ENCODE results near the gene ATP4A.

Gene ATP4A

DNA sequence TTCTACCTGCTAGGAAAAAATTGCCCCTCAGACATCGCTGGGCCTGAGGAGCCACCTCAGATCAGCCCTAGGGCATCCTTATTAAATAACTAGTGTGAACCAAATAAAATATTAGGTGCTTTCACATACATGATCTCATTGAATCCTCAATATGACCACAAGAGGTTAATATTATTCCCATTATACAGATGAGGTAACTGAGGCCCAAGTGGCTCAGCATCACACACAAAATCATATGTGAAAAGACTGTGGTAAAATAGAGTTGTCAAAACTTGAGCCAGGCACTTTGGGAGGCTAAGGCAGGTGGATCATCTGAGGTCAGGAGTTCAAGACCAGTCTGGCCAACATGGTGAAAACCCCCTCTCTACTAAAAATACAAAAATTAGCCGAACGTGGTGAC, 47.1 kb downstream of the ATP4A start:
- ChIA-PET POLR2A (no interaction called here), CTCF (interaction anchor here (1.1 to 8.5 kb wide), 5 partner anchors 7 to 163 kb away, joined by 3 to 42 read pairs (median 5); no protein-coding TSS in a partner anchor)
- TF ChIP-seq, protein P1, sequence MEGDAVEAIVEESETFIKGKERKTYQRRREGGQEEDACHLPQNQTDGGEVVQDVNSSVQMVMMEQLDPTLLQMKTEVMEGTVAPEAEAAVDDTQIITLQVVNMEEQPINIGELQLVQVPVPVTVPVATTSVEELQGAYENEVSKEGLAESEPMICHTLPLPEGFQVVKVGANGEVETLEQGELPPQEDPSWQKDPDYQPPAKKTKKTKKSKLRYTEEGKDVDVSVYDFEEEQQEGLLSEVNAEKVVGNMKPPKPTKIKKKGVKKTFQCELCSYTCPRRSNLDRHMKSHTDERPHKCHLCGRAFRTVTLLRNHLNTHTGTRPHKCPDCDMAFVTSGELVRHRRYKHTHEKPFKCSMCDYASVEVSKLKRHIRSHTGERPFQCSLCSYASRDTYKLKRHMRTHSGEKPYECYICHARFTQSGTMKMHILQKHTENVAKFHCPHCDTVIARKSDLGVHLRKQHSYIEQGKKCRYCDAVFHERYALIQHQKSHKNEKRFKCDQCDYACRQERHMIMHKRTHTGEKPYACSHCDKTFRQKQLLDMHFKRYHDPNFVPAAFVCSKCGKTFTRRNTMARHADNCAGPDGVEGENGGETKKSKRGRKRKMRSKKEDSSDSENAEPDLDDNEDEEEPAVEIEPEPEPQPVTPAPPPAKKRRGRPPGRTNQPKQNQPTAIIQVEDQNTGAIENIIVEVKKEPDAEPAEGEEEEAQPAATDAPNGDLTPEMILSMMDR (IDR thresholded peaks at IDR 0.05; ENCODE audit: insufficient read depth, low read length, missing control alignments) = no peak
- H3K4me3 ChIP-seq (ENCODE audit: low read depth, low read length) = no peak overlapping the region
- DNase-seq (ENCODE audit: low read depth, low spot score) = no peak

GRCh38 chr19:35514282-35514809, 49.1 kb downstream of the ATP4A start:
- DNase-seq (ENCODE audit: low read depth, low spot score) = no peak
- POLR2A ChIA-PET = no interaction called here
- TF ChIP-seq, protein P1 (IDR thresholded peaks at IDR 0.05; ENCODE audit: insufficient read depth, low read length, missing control alignments) = no peak
- CTCF ChIA-PET = interaction anchor here (1.0 to 4.8 kb wide), 5 partner anchors 9 to 94 kb away, joined by 3 to 27 read pairs (median 4); no protein-coding TSS in a partner anchor
- H3K4me3 ChIP-seq (ENCODE audit: low read depth, low read length) = no peak overlapping the region

- H3K4me3 ChIP-seq (ENCODE audit: low read depth, low read length) = no peak within 1 kb of the TSS
- ChIA-PET POLR2A (interaction anchor here (0.6 kb wide), 1 partner anchor 446 kb away, joined by 3 read pairs; no protein-coding TSS in a partner anchor), CTCF (interaction anchor here (1.0 to 4.8 kb wide), 4 partner anchors 17 to 94 kb away, joined by 3 to 27 read pairs (median 4); no protein-coding TSS in a partner anchor)
- TF ChIP-seq, protein P1 (IDR thresholded peaks at IDR 0.05; ENCODE audit: insufficient read depth, low read length, missing control alignments) = no peak
- DNase-seq (ENCODE audit: low read depth, low spot score) = no peak
Observed at GRCh38 chr19:35513628-35514281, 49.7 kb downstream of the ATP4A start, which contains the start of gene DMKN. Gene DMKN (minus strand): TSS chr19:35513649. CDS start chr19:35513475, 174 bp downstream.

GRCh38 chr19:35512831-35513627, 50.4 kb downstream of the ATP4A start:
- no peak overlapping the region for H3K4me3 ChIP-seq (ENCODE audit: low read depth, low read length)
- no peak for DNase-seq (ENCODE audit: low read depth, low spot score)
- TF ChIP-seq, protein P1 (IDR thresholded peaks at IDR 0.05; ENCODE audit: insufficient read depth, low read length, missing control alignments) = no peak
- POLR2A ChIA-PET = interaction anchor here (0.6 kb wide), 1 partner anchor 446 kb away, joined by 3 read pairs; no protein-coding TSS in a partner anchor
- CTCF ChIA-PET = interaction anchor here (1.2 kb wide), 1 partner anchor 10 kb away, joined by 3 read pairs; no protein-coding TSS in a partner anchor

DNA sequence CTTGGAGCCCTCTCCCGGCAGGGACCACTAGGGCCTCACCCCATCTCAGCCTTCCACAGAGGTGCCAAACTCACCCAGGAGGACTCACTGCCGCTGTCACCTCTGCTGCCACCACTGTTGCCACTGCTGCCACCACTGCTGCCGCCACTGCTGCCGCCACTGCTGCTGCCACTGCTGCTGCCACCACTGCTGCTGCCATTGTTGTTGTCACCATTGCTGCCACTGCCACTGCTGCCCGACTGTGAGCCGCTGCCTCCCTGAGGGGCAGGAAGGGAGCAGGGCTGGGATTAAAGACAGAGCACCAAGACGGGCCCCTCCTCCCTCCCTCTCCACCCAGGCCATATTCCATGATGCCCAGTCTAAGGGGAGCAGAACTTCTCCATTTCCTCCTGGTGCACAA, 52.1 kb downstream of the ATP4A start:
- ChIA-PET CTCF (interaction anchor here (1.1 to 7.3 kb wide), 14 partner anchors 9 to 331 kb away, joined by 3 to 106 read pairs (median 8); partner anchors contain the start of gene FFAR1), POLR2A (no interaction called here)
- no peak overlapping the region for H3K4me3 ChIP-seq (ENCODE audit: low read depth, low read length)
- TF ChIP-seq, protein P1 (IDR thresholded peaks at IDR 0.05; ENCODE audit: insufficient read depth, low read length, missing control alignments) = no peak
- DNase-seq (ENCODE audit: low read depth, low spot score) = no peak
